ENCODE measurements around the gene TCL1B. TPM values are rescaled to one million over a fixed set of nuclear protein-coding genes. Genes with fewer than 3 reads are reported as not detected.

Gene TCL1B
- total and polyA plus RNA-seq, 9 donors, result not detected

Other genes starting within 250 kb of the TCL1B start
- gene SYNE3, start 169.8 kb upstream of the TCL1B start, total RNA-seq, result 14.5 TPM
- gene SYNE3, start 169.8 kb upstream of the TCL1B start, polyA plus RNA-seq (ENCODE audit: insufficient read depth in 1 of 8, insufficient read length in 8 of 8, low replicate concordance in 1 of 8), result 10 to 100 TPM in 4 of 8 donors, 1 to 10 TPM in 4; 6.8 to 12.7 (median 10.3) TPM
- gene GLRX5, start 151.4 kb upstream of the TCL1B start, total RNA-seq, result 44.3 TPM
- gene GLRX5, start 151.4 kb upstream of the TCL1B start, polyA plus RNA-seq (ENCODE audit: insufficient read depth in 1 of 8, insufficient read length in 8 of 8, low replicate concordance in 1 of 8), result 10 to 100 TPM; 47.0 to 58.7 (median 53.8) TPM
- gene TCL1A, start 27.7 kb downstream of the TCL1B start, total RNA-seq, result 0.40 TPM
- gene TCL1A, start 27.7 kb downstream of the TCL1B start, polyA plus RNA-seq (ENCODE audit: insufficient read depth in 1 of 8, insufficient read length in 8 of 8, low replicate concordance in 1 of 8), result 1 to 10 TPM in 5 of 8 donors, under 1 TPM in 3; 0.66 to 2.1 (median 1.1) TPM
- gene TUNAR, start 190.4 kb downstream of the TCL1B start, total RNA-seq, result 0.18 TPM
- under 1 TPM in 7 of 8 donors, not detected in 1; 0.04 to 0.93 (median 0.08) TPM for gene TUNAR, start 190.4 kb downstream of the TCL1B start, polyA plus RNA-seq (ENCODE audit: insufficient read depth in 1 of 8, insufficient read length in 8 of 8, low replicate concordance in 1 of 8)